Measurements from ENCODE around the gene S100A7A.
"Not testable (repeated sequence)": the region's sequence is repeated elsewhere in the genome, so short reads cannot be mapped to it uniquely, and the experiment has no call there.

S100A7A gene

DNA sequence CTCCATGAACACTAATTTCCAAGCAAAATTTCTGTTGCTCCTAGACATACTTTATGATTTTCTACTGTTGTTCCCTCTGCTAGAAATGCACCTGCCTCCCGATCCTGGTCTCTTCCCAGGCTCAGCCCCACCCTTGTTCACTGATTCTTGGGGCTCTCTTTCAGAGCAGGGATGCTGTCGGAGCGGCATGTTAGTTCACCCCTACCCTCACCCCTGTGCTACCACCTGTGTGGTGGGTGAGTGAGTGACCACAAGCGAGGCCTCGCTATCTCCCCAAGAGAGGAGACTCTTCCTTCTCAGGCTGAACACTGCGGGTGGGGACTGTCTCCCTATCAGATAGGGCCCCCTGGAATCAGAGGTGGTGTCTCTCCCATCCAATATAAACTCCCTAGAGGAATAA lies 20.5 kb upstream of the S100A7A start:
- DNase-seq, result no peak

DNA sequence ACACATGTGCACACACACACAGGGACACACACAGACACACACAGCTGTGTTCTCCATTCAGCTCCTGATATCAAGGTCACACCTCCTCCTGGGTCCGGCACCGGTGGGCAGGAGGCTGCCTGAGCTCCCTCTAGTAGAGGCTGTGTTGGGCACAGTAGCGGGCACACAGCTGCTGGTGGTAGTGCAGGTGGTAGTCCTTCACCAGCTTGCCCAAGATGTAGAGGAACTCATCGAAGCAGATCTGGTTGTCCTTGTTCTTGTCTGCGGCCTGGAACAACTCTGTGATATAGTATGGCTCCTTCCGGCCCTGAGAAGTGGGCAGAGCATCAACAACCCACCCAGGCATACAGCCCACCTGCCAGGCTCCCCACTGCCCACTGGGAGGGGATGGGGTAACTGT lies 19.9 kb upstream of the S100A7A start:
- DNase-seq, result no peak

DNA sequence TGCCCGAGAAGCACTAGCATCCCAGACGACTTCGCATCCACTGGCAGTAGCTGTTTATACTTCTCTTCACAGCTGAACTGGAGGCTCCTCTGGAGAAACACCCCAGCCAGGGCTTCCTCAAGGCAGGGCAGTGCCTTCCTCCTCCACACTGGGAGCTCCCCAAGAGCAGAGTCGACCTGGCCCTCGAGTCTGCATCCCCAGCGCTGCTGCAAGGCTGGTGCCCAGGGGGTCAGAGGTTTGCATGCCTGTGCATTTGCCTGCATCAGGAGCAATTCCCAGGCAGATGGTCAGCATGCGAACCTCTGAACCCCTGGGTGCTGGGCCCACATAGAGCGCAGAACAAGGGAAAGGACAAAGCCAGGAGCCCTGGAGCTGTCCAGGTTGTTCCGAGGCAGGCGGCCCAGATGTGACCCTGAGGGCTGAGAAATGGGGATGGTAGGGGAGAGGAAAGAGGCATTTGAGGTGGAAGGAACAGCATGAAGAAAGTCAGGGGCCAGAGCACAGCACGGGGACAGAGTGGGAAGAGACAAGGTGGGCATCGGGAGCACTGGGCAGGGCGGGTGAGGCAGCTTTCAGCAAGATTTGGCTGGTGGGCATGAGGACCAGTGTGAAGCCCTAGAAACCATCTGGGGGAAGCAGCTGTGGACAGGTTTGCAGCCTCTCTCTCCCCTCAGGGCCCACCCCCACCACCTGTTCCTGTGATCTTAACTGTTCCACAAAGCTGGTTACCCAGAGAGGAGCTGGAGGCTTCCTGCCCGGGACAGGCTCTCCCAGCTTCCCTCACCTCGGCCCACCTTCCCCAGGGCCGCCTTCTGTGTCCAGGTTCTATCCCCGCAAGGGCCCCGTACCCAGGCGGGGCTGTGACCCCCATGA lies 19.0 kb upstream of the S100A7A start:
- DNase-seq, result no peak

DNA sequence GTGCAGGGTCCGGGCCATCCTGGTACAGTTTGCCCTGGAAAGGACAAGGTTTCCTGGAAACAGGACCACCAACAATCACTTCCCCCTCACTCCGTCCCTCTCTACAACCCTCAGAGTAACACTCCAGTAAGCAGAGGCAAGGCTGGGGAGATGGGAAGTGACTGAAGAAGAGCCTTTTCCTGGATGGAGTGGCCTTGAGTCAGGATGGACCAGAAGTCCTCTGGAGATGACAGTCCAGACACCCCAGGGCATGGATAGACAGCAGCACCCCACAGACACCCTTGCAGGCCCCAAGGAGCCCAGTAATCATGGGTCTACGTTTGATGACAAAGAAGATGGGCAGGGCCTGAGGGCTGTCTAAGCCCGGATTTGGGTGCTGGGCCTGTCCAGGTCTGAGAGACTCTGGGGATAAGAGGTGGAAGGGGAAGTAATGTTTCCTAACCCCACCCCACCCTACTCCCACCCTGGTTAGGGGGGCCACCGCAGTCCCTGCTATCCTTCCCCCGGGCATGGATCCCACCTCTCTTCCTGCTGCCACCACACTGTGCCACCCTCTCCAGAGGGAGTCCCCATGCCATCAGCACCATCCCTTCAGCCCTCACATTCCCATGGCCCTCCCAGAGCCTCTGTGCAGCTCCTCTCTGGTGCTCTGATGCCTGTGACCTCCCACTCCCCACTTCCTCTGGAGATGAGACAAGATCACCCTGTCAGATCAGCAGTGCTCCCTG lies 18.2 kb upstream of the S100A7A start:
- DNase-seq, result no peak

DNA sequence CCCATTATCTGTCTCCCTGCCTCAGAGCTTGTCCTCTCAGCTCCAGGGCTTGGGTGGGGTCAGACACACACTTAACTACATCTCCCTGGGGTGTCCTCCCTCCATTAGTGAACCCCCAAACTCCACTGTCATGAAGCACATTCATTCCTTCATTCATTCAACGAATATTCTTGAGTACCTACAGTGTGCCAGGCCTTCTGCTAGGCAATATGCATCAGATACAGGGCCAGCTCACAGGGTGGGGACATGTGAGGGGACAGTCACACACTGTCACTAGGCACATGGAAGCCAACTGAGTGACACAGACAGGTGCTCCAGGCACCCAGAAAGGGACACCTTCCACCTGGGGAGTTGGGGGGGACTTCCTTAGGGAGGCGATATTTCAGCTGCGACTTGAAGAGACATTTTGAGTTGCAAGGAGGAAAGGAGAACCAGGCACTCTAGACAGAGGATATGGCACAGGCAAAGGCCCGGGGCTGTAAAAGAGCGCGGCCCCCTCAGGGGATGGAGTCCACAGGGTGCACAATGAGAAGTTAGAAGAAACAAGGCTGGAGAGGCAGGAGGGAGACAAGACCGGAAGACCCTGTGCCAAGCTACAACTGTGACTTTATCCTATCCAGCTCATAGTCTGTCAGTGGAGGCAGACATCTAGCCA lies 16.8 kb upstream of the S100A7A start:
- no peak for DNase-seq

DNA sequence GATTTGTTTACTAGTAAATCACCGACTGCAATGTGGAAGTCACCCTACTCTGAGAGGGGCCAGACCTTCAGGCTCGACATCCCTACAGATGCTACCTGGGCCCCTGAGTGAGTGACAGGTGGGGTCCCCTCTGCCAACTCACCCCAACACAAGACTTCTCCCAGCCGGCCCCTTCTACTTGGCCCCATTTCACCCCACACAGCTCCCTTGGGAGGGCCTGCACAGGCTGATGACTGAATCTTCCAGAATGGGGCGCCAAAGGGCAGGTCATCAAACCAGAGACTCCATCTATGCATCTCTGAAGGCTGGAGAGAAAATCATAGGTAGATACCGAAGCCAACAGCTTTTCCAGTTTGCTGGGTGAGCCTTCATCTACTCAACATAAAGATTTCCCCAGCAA lies 16.1 kb upstream of the S100A7A start:
- no peak for DNase-seq

DNA sequence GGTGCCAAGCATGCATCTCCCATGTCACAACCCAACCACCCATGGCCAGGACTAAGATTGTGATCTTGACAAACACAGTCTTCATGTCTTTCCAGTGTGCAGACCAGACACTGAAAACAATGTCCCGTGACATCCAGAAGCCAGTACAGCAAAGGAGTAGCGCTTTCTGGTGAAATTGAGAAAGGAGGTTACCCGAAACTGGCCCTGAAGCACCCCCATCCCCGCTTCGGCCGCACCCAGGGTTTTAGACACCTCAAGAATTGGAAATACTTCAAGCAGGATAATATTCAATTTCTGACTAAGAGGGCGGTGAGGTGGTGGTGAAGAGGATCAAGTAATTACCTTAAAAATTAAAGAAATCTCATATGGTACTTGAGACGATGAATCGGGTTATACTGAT lies 14.9 kb upstream of the S100A7A start:
- no peak for DNase-seq

DNA sequence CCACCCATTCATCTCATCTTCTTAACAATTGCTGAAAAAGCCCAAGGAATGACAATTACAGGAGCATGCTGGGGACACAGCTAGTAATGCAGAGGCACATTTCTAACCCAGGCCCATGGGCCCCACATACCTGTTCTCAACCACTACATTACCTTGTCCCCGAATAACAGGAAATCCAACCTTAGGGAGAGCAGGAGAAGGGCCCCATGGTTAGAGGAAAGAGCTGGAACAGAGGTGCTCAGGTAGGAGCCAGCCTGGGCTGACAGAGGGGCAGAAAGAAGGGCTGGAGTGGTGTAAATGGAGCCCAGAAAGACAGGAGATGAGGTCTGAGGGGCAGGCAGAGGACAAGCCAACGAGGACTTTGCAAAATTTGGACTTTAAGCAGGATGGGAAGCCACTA lies 14.1 kb upstream of the S100A7A start:
- DNase-seq, result no peak

DNA sequence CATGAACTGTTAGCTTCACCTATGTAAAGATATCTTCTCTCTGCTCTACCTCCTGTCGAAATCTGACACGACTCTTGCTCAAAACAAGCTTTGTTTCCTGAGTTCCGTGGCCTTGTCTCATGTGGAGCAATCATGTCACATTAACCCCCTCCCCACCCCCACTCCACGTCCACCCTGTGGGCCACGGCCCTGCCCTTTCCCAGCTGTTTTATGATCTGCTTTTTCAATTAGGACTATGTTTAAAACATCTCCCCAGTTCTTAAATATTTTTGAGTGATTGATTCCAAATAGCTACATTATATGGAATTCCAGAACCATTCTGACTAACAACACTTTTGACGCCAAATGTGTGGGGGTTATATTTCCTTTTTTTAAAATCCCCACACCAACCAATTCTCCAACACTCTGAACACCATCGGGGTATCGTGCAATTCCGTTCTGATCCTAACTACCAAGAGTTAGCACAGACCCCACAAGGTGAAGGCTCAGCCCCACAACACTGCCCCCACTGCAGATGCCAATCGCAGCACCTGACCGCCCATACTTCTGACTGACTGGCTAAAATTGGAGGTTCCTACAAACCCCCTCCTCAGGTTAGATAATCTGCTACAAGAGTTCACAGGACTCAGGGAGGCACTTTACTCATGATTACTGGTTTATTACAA lies 12.8 kb upstream of the S100A7A start:
- no peak for DNase-seq

DNA sequence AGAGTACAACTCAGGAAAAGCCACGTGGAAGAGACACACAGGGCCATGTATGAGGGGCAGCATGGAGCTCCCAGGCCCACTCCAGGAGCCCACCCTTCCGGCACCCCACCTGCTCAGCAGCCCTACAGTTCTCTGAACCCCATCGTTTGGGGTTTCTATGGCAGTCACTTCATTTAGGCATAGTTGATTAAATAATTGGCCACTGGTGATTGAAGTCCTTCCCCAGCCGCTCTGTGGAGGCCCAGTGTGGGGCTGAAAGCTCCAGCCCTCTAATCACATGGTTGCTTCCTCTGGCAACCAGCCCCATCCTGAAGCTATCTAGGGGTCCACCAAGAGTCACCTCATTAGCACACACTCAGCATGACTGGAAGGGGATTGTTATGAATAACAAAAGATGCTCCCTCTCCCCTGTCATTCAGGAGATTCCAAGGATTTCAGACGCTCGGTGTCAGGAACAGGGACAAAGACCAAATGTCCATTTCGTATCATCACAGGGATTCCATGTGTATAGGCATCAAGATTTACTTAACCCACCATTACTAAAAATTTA lies 12.2 kb upstream of the S100A7A start:
- no peak for DNase-seq

DNA sequence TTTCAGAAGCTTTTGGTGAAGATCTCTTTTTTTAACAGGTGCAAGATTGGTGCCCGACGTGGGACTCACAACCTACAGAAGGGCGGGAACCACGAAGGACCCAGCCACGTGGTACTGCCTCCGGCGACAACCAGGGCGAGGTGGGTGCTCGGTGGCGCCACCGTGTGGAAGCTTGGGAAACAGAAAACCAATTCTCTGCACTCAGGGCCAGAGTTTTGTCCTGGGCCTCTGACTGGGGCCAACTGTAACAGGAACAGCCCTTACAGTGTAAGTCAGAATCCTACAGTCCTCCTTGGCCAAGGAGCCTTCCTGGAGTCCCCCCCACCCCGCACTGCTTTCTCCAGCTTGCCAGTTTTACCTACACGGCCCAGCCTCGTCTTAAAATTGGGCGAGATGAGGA lies 11.6 kb upstream of the S100A7A start:
- DNase-seq, result no peak

DNA sequence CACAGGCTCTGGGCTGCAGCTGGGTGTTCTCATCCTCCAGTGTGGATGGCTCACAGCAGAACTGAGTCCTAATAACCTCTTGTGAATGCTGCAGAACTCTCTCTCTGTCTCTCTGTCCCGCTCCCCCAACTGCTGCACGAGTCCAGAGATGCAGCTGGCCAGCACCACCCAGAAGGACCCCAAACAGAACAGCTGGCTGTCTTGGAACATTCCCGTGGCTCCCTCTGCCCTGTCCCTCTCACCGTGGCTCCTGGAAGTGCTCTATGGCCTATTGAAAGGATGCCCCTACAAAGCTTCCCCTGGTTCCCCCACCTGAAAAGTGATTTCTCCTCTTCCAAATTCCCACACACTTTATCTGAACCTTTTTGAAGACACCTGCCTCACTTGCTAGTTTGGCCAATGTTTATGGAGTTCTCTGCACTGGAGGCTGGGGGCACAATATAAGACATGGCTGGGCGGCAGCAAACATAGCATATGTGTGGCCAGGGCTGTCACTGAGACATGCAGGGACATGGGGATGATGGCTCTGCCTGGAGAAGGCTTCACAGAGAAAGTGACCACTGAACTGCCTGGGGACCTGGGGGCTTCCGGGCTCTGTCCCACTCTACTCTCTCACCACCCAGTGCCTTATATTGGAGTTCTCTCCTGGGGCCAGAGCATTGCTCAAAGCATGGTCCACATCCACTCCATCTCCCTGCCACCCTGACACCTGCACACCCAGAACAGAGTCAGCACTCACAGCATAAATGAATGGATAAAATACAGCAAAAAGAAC lies 10.3 kb upstream of the S100A7A start:
- not testable (repeated sequence) for DNase-seq

DNA sequence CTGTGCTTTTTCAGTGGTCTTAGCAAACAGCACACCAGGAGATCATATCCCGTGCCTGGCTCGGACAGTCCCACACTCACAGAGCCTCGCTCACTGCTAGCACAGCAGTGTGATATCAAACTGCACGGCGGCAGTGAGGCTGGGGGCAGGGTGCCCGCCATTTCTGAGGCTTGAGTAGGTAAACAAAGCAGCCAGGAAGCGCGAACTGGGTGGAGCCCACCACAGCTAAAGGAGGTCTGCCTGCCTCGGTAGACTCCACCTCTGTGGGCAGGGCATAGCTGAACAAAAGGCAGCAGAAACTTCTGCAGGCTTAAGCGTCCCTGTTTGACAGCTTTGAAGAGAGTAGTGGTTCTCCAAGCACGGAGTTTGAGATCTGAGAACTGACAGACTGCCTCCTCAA lies 9.0 kb upstream of the S100A7A start:
- DNase-seq, result not testable (repeated sequence)

DNA sequence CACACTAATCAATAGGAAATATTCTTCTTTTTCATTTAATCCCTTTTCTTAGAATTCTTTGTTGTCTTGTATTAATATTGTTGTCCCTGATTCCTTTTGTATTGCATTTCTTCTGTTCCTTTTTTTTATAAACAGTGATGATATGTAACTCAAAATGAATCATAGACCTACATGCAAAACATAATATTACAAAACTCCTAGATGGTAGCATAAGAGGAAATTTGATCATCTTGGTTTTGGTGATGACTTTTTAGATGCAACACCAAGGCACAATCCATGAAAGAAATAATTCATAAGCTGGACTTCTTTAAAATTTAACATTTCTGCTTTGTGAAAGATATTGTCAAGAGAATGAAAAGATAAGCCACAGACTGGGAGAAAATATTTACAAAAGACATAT lies 2.4 kb upstream of the S100A7A start:
- DNase-seq, result not testable (repeated sequence)

DNA sequence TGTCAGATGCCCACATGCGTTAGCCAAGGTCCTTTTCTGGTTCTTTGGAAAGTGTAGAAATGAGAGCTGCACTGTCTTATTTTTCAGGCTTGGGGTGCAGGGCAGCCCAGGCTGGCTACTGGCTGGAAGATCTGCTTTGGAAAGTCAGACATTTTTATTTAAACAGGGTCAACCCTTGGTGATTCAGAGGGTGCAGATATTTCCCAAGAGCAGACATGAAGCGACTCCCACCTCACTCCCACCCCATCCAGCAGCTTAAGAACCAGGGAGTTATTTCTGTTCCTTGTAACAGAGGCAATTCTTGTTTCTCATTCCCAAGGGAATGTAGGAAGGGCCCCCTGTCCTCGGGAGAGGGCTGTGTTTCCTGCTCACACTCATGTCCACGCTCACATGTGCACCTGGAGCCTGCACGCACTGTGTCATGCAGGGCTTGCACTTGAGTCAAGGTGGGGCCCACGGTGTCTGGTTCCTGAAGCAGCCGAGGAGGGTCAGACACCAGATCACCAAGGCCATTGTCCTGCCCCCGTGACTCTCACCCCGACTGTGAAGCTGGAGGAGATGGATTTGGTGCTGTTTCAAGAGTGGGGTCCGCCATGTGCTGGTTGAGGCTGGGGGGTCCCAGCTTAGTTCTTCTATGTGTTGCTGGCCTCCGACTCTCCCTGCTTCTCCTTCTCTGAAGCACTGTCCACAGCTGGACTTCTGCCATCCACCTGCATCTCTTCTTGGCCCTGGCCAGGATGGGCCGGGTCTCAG lies 992 bp downstream of the S100A7A start:
- DNase-seq, result no peak

DNA sequence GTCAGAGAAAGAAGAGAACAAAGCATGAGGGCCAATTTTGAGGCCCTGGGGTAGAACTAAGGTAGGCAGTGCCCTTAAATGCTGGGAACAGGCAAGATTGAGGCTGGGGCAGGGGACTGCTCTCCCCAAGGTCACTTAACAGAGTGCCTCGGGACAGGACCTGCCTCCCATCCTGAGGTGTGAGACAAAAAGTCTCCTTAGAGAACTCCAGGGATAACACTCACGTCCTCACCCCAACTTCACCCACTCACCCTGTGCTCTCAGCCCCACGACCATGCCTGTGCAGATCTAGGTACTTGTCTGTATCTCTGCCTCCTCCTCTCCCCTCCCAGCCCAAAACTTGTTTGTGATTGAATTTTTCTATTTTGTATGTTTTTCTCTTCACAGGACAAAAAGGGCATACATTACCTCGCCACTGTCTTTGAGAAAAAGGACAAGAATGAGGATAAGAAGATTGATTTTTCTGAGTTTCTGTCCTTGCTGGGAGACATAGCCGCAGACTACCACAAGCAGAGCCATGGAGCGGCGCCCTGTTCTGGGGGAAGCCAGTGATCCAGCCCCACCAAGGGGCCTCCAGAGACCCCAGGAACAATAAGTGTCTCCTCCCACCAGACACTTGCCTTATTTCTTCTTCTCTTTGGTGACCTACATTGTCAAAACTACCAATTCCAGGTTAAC lies 2.6 kb downstream of the S100A7A start:
- not testable (repeated sequence) for DNase-seq

DNA sequence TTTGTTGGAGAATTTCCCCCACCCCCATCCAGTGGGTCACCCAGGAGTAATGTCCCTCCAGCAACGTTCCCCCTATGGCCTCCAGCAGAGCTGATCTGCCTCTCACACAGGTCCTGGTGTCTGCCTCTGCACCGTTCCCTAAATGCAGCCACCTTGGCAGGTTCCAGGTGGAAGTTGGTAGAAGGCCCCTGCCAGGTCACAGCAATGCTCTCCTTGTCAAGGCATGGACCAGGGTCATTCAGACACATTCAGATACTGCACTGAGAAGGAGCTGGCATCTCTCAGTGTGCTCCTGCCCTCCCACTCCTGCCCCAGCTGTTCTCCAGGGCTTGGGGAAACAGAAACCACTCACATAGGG lies 3.1 kb downstream of the S100A7A start:
- not testable (repeated sequence) for DNase-seq

DNA sequence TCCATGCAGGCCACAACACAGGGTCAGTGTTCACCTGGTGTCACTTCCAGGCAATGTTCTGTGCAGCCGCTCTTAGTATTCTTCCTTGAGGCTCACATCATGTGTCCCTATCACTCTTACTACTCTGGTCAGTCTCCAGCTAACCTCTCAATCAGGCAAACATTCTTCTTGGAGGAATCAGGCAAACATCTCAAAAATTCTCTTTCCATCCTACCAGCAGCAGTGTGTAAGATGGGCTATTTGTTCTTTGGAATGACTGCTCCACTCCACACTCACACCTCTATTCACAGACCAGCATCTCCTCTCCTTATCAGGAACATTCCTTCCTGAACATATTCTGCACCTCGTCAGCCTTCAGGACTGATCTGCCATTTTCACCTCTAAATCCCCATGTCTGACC lies 4.0 kb downstream of the S100A7A start:
- no peak for DNase-seq

DNA sequence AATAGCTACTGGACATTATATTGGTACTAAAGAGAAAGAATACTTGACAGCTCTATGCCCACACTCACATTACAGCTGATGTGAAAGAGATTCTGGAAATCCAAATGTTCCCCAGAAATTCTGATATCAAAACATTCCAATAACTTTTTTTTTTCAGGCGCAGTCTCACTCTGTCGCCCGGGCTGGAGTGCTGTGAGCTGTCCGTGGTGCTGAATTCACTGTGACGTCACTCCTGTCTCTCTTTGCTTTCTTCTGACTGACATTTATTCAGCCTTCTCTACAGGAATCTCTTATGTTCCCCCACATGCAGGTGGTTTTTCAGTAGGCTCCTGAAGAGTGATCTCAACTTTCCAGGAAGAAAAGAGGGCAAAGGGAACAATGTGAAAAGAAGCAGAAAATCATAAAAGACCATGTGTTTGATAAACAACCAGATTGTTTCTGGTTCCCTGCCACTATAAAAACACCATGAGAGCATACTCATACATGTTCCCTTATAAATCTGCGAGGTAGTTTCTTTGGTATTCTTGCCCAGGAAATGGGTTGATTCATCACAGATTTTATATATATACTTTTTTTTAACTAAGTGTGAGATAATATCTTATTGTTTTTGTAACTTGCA lies 6.2 kb downstream of the S100A7A start:
- peak; percentile 61 for DNase-seq

DNA sequence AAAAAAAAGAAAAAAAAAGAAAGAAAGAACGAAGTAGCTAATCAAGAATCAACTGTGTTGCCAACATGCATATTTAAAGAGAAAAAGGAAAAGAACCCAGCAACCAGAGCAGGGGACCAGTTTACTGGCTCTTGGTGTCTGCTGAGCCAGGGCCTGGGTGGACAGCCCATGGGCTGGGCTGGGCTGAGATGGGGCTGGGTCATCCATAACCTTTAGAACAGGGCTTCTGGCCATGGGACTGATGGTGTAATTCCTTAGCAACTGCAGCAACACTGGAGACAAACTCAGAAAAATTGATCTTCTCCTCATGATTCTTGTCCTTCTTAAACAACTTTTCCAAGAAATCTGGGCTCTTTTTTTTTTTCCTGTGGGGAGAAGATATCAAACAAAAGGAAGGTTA lies 10.5 kb downstream of the S100A7A start:
- DNase-seq, result no peak

Data from fibroblast of upper back skin (primary cell).